ENCODE data around the gene PLXND1. TPM values are rescaled to one million over a fixed set of nuclear protein-coding genes. Genes with fewer than 3 reads are reported as not detected.

Gene PLXND1
- total and polyA plus RNA-seq, 8 donors: 175 to 263 (median 214) TPM

DNA sequence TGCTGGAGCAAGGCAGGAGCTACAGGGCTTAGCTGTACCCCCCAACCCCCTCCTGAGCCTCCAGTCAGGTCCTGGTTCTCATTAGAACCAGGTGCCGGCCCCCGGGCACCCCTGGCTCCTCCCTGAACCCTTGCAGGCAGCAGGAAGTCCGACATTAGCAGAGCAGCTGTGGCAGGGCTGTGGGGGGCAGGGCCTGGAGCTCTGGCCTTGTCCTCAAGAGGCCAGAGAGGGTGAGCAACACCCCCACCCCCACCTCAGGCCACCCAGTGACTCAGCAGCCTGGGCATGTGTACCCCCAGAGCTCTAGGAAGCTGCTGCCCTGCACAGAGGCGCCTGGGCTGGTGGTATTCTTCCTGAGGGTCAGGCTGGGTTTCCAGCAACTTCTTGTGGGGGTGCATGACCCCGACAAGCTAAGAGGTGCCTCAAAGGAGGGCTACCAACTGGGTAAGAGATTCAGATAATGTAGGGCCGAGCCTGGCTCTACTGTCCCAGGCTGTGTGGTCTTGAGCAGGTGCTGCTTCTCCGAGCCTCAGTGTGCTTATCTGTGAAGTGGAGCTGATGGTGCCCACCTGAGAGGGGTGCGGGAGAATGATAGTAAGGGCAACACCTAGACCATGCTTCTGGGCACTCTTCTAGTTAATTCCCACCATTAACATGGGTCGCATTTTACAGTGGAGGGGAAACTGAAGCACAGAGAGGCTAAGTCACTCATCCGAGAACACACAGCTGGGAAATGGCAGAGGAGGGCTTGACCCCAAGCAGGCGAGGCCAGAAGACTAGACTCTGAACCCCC lies 47.5 kb downstream of the PLXND1 start:
- H3K4me1 ChIP-seq: peaks cover 25 to 72% of the 10 kb centered on the region in 2 donors
- intact Hi-C loops (cut with DNase I): no loop called here
- DNase-seq (peak in 1 of 4 donors; percentile 67), ATAC-seq (no peak)
- TF ChIP-seq CTCF (IDR thresholded peaks at IDR 0.05): no peak
- H3K9me3 ChIP-seq: no peaks in the 10 kb centered on the region
- peaks cover 0 to 91% of the 10 kb centered on the region in 2 donors for H3K36me3 ChIP-seq
- no peaks in the 10 kb centered on the region for H3K27me3 ChIP-seq
- peak overlapping the region in 1 of 2 donors; percentile 7 for H3K27ac ChIP-seq
- H3K4me3 ChIP-seq: no peak overlapping the region

- TF ChIP-seq CTCF (IDR thresholded peaks at IDR 0.05): no peak
- peaks cover 0 to 83% of the 10 kb centered on the region in 2 donors for H3K36me3 ChIP-seq
- H3K27me3 ChIP-seq: no peaks in the 10 kb centered on the region
- peak overlapping the region in 1 of 2 donors; percentile 19 for H3K27ac ChIP-seq
- H3K4me1 ChIP-seq: peaks cover 24 to 79% of the 10 kb centered on the region in 2 donors
- intact Hi-C loops (cut with DNase I): no loop called here
- ATAC-seq (no peak), DNase-seq (peak in 1 of 4 donors; percentile 46)
- no peak overlapping the region for H3K4me3 ChIP-seq
- H3K9me3 ChIP-seq: no peaks in the 10 kb centered on the region
These were observed 48.2 kb downstream of the PLXND1 start for GRCh38 chr3:129558081-129558771.

DNA sequence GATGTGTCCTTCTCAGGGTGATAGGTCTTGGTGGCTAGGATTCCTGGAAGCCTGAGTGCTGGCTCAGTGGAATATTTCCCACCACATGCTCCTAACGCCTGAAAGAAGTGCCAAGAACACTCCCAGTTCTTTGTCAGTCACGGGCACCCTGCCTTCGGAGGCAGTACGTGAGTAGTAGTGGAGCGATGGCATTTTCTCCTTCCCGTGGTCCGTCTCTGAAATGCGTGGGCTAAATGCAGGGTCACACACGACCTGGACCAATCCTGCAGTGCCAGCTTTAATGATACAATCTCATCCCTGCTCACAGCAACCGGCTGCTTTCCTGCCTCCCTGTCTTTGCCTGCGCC lies 49.0 kb downstream of the PLXND1 start:
- intact Hi-C loops (cut with DNase I): no loop called here
- Histone ChIP-seq H3K27me3 (no peaks in the 10 kb centered on the region), H3K36me3 (peaks cover 0 to 76% of the 10 kb centered on the region in 2 donors), H3K4me1 (peaks cover 24 to 79% of the 10 kb centered on the region in 2 donors), H3K4me3 (no peak overlapping the region), H3K9me3 (no peaks in the 10 kb centered on the region), H3K27ac (peak overlapping the region in 1 of 2 donors; percentile 19)
- ATAC-seq (no peak), DNase-seq (peak in 1 of 4 donors; percentile 62)
- no peak for TF ChIP-seq CTCF (IDR thresholded peaks at IDR 0.05)

- no peaks in the 10 kb centered on the region for H3K27me3 ChIP-seq
- intact Hi-C loops (cut with DNase I): no loop called here
- peaks cover 24 to 76% of the 10 kb centered on the region in 2 donors for H3K4me1 ChIP-seq
- H3K27ac ChIP-seq: no peak overlapping the region
- ATAC-seq (no peak), DNase-seq (peak in 1 of 4 donors; percentile 67)
- peaks cover 0 to 71% of the 10 kb centered on the region in 2 donors for H3K36me3 ChIP-seq
- H3K4me3 ChIP-seq: no peak overlapping the region
- TF ChIP-seq CTCF (IDR thresholded peaks at IDR 0.05): no peak
- H3K9me3 ChIP-seq: no peaks in the 10 kb centered on the region
These were observed 49.5 kb downstream of the PLXND1 start for GRCh38 chr3:129556890-129557547.

DNA sequence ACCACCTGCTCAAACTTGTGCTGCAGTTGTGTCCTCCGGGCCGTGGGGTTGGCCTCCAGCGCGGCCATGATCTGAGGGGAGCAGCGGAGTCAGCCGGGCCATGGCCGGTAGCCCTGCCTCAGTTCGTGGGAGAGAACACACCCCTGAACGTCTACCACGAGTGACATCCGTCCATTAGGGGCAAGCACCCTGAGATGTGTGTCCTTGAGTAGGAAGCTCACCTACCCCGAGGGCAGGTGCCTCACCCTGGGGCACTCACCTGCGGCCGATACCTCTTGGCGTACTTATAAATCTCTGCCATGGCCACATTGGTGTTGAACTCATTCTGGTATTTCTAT lies 50.1 kb downstream of the PLXND1 start:
- no peak for ATAC-seq
- Histone ChIP-seq H3K4me1 (peaks cover 21 to 69% of the 10 kb centered on the region in 2 donors), H3K4me3 (no peak overlapping the region), H3K27me3 (no peaks in the 10 kb centered on the region), H3K9me3 (no peaks in the 10 kb centered on the region), H3K27ac (no peak overlapping the region), H3K36me3 (peaks cover 0 to 64% of the 10 kb centered on the region in 2 donors)
- intact Hi-C loops (cut with DNase I): no loop called here
- peak in 1 of 4 donors; percentile 65 for DNase-seq
- no peak for TF ChIP-seq CTCF (IDR thresholded peaks at IDR 0.05)
